ENCODE results near the gene PAX5.

GRCh38 chr9:36968574-36969215, 65.4 kb downstream of the PAX5 start:
- TF ChIP-seq POLR2A (IDR thresholded peaks at IDR 0.05), result no peak
- TF ChIP-seq EP300 (IDR thresholded peaks at IDR 0.05), result no peak
- TF ChIP-seq CTCF (IDR thresholded peaks at IDR 0.05), result no peak
